ENCODE results near the gene GNRH2. TPM values are rescaled to one million over a fixed set of nuclear protein-coding genes. Genes with fewer than 3 reads are reported as not detected.

Gene GNRH2
- total RNA-seq, 1 experiment from 2014 or later = 1.1 TPM

GRCh38 chr20:3094848-3095629, 51.6 kb downstream of the GNRH2 start:
- peaks cover 13% of the 10 kb centered on the region for H3K27me3 Mint-ChIP-seq (ENCODE audit: low read depth)

More at GRCh38 chr20:3094848-3095629, 51.6 kb downstream of the GNRH2 start:
- Histone ChIP-seq H4K91ac (ENCODE audit: insufficient read length, low read depth, low read length) (no peak overlapping the region), H3T11ph (ENCODE audit: low read length) (no peak overlapping the region), H3K79me2 (ENCODE audit: insufficient read depth, low read length) (no peaks in the 10 kb centered on the region), H3K9ac (ENCODE audit: extremely low read depth, insufficient read length, low read length) (no peak overlapping the region), H3K4ac (ENCODE audit: low read depth, low read length) (no peak overlapping the region), H3K23me2 (ENCODE audit: insufficient read length, low read depth, low read length, poor library complexity, severe bottlenecking) (peaks cover 11% of the 10 kb centered on the region), H3K27me3 (ENCODE audit: insufficient read depth, low read length) (no peaks in the 10 kb centered on the region), H3K9me3 (ENCODE audit: control insufficient read depth, low read depth, low read length) (no peaks in the 10 kb centered on the region), H2AK5ac (ENCODE audit: insufficient read length, low read length) (no peak overlapping the region), H2BK20ac (ENCODE audit: low read depth, low read length, poor library complexity, severe bottlenecking) (no peak overlapping the region), H3K14ac (ENCODE audit: insufficient read depth, low read length) (no peak overlapping the region), H3K23ac (ENCODE audit: insufficient read length, low read depth, low read length) (no peak overlapping the region), H2BK12ac (ENCODE audit: insufficient read length, low read depth, low read length) (no peak overlapping the region), H3K4me2 (ENCODE audit: insufficient read depth, insufficient read length, low read length) (no peak overlapping the region), H3K18ac (ENCODE audit: insufficient read length, low read depth, low read length) (no peak overlapping the region), H4K5ac (ENCODE audit: insufficient read length, low read depth, low read length) (no peak overlapping the region), H4K8ac (replicated peaks; ENCODE audit: insufficient read length, low read depth, low read length) (no peak overlapping the region), H2BK15ac (ENCODE audit: low read depth, low read length) (no peak overlapping the region), H2BK120ac (ENCODE audit: low read depth, low read length, poor library complexity, severe bottlenecking) (no peak overlapping the region), H2AFZ (ENCODE audit: low read length) (no peak overlapping the region), H3K56ac (ENCODE audit: insufficient read length, low read depth, low read length) (no peak overlapping the region), H3K4me1 (ENCODE audit: insufficient read depth, low read length) (no peaks in the 10 kb centered on the region), H3K79me1 (ENCODE audit: insufficient read depth, low read depth, low read length, poor library complexity, severe bottlenecking) (no peaks in the 10 kb centered on the region), H3K27ac (ENCODE audit: insufficient read length, low read depth, low read length) (no peak overlapping the region), H4K20me1 (ENCODE audit: control insufficient read depth, insufficient read depth, insufficient read length) (no peaks in the 10 kb centered on the region), H2BK5ac (ENCODE audit: insufficient read length, low read length) (no peak overlapping the region)
- no peak for DNase-seq
- no peaks in the 10 kb centered on the region for H3K36me3 Mint-ChIP-seq (ENCODE audit: insufficient read depth in 1 of 3, low read depth in 3 of 3)
- H3K4me1 Mint-ChIP-seq = peaks cover 0 to 5% of the 10 kb centered on the region in 2 experiments; a peak in 2 of 4 replicates
- no CpG with 5 or more reads among the region's 13 CpGs for WGBS (ENCODE audit: extremely low coverage, insufficient read length, low lambda C conversion rate)
- no peaks in the 10 kb centered on the region for H3K9me3 Mint-ChIP-seq
- TF ChIP-seq CTCF (conservative IDR thresholded peaks at IDR 0.05) = no peak
- peak overlapping the region in 1 of 3 experiments; percentile 61; a peak in 2 of 7 replicates for H3K27ac Mint-ChIP-seq
- H3K4me3 Mint-ChIP-seq = no peak overlapping the region

Other genes with a start within 250 kb of the GNRH2 start
- 69.0 and 70.0 TPM in 2 replicates for gene CPXM1, start 243.0 kb upstream of the GNRH2 start, total RNA-seq (2021)
- gene C20orf141, start 228.6 kb upstream of the GNRH2 start, total RNA-seq (2021) = not detected in 2 replicates
- gene TMEM239, start 227.3 kb upstream of the GNRH2 start, total RNA-seq (2021) = not detected in 2 replicates
- gene PCED1A, start 203.0 kb upstream of the GNRH2 start, total RNA-seq (2021) = 27.2 and 30.8 TPM in 2 replicates
- 31.6 and 32.1 TPM in 2 replicates for gene VPS16, start 202.9 kb upstream of the GNRH2 start, total RNA-seq (2021)
- 45.2 and 47.8 TPM in 2 replicates for gene PTPRA, start 170.1 kb upstream of the GNRH2 start, total RNA-seq (2021)
- 97.6 and 102 TPM in 2 replicates for gene MRPS26, start 2.4 kb downstream of the GNRH2 start, total RNA-seq (2021)
- 0.64 TPM in 1 of 2 replicates, not detected in the other for gene OXT, start 28.0 kb downstream of the GNRH2 start, total RNA-seq (2021)
- not detected in 2 replicates for gene AVP, start 41.1 kb downstream of the GNRH2 start, total RNA-seq (2021)
- gene FASTKD5, start 116.2 kb downstream of the GNRH2 start, total RNA-seq (2021) = 25.0 and 27.1 TPM in 2 replicates
- gene UBOX5, start 116.2 kb downstream of the GNRH2 start, total RNA-seq (2021) = 4.5 and 4.6 TPM in 2 replicates
- 19.2 and 20.8 TPM in 2 replicates for gene LZTS3, start 129.9 kb downstream of the GNRH2 start, total RNA-seq (2021)
- gene DDRGK1, start 161.1 kb downstream of the GNRH2 start, total RNA-seq (2021) = 56.2 and 58.1 TPM in 2 replicates
- 70.2 and 74.5 TPM in 2 replicates for gene ITPA, start 165.9 kb downstream of the GNRH2 start, total RNA-seq (2021)
- gene SLC4A11, start 195.6 kb downstream of the GNRH2 start, total RNA-seq (2021) = 25.5 and 29.4 TPM in 2 replicates

Data from H9 (cell line).